ENCODE results near the gene GAL3ST3.

The GAL3ST3 gene

DNA sequence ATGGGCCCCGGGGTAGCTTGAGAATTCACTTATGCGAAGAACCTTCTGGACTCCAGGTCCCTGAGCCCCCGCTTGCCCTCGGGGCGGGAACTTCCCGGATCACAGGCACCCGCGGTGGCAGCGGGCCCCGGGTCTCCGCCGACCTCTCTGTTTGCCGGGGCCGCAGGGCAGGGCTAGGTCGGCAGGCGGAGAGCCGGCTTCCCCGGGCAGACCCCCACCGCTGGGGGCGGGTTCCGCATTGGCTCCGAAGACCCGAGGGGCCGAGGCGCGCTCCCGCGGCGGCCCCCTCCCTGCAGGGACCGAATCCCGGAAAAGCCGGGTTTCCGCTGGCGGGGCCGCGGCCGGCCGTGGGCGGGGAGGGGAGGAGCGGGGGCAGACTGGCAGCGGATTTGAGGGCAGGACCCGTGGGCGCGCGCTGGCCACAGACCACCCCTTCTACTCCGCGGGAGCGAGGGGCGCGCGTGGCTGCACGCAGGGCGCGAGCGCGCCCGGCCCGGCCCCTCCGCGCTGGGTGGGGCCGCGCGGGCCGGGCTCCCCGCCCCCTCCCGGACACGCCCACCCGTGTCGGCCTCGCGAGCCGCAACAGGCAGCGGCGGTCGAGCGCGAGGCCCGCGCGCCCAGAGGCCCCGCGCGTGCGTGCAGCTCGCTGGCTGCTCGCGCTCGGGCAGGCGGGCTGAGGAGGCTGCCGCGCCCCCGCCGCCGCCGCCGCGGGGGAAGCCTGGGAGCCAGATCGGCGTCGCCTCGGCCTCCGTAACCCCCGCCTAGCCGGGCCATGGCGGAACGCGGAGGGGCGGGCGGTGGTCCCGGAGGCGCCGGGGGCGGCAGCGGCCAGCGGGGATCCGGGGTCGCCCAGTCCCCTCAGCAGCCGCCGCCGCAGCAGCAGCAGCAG is 21.0 kb upstream of the GAL3ST3 start, which contains the start of gene PACS1:
PACS1 (plus strand) TSS at position 558 of the 889 bp plus-strand sequence; CDS start at position 773, 215 bp downstream.
- peak in 2 of 3 donors; percentile 36 to 72 for DNase-seq (ENCODE audit: low read depth in 3 of 3)

DNA sequence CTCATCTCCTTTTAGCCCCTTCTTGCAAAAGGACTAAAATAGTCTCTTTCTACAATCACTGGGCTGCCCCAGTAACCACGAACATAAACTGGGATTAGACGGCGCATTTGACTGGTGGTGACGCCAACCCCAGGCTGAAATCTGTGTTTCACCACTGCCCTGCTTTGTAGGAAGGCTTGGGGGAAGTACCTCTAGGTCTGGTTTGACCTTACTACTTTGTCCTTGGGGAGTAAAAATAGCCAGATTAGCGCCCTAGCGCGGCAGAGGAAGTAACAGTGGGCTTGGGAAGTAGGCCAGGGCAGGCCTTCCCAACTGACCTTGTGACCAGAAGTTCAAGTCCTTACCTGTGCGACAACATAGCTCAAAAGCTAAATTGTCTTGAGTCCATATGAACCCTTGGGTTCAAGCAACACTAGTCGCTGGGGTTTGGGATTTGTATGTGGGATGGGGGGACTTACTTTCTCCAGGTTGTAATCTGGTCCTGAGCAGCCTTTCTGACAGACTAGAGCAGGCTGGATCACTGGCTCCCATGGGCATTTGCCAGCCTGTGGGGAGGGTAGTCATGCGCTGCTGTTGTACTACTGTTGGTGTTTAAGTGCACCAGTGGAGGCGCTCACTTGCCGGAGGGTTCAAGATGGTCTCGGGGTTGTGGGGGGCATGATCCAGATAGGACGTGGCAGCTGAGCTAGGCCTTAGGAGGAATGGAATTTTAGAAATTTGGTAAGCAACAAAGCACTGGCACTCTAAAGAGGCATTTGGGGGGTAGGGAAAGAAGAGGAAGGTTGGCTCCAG is 20.2 kb upstream of the GAL3ST3 start:
- DNase-seq (ENCODE audit: low read depth in 3 of 3) = no peak

DNA sequence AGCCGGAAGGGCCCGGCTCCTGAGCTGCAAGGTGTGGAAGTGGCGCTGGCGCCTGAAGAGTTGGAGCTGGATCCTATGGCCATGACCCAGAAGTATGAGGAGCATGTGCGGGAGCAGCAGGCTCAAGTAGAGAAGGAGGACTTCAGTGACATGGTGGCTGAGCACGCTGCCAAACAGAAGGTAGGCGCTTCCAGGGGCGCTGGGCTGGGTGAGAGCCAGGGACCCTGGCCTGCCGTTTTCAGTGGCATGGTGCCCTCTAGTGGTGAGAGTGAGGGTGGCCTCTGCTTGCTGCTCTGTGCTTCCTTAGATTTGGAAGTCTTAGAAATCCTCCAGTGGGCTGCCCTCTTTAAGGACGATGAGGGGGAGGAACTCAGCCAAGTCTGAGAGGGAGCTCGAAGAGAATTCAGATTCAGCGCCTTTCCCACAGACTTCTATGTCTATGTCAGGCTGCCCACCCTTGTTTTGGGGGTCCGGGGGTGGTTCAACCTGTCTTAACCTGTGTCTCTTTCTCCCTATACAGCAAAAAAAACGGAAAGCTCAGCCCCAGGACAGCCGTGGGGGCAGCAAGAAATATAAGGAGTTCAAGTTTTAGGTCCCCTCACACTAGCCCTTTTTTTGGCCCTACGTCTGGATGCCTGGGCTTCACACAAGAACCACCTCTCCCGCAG is 19.3 kb upstream of the GAL3ST3 start:
- DNase-seq (ENCODE audit: low read depth in 3 of 3) = peak; percentile 57 to 62 (median 58)

DNA sequence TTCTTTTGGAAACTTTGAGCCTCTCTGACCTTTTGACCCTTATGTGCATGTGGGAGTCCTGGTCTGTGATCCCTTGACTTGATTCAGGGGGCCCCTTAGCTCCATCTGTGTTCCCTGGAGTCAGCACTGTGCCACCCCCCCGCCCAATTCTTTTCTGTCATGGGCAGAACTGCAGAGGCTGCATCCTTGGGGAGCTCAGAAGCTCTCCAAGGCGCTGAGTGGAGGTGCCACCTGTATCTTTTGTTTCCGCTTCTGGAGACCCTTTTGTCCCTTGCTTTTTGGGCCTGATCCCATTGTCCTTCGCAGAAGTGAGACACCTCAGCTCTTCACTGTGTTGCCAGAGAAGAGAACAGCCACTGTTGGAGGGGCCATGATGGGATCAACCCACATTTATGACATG is 18.7 kb upstream of the GAL3ST3 start:
- DNase-seq (ENCODE audit: low read depth in 3 of 3) = no peak

DNA sequence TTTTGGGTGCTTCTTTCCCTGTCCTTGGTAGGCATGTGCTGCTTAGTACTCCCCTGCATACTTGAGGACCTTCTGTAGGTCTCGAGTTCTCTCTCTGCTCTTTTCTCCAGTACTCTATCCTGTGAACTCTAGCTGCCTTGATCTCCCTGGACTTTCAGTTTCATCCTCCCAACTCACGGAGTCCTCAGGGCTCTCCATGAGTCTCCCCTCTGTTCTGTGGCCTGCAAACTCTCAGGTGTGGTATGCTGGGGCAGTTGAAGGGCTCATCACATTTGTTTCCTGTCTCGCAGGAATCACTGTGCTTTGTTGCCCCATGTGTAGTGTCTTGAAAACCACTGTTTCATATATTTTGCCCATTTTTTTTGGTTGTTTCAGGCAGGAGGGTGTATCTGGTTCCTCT is 17.8 kb upstream of the GAL3ST3 start:
- no peak for DNase-seq (ENCODE audit: low read depth in 3 of 3)

DNA sequence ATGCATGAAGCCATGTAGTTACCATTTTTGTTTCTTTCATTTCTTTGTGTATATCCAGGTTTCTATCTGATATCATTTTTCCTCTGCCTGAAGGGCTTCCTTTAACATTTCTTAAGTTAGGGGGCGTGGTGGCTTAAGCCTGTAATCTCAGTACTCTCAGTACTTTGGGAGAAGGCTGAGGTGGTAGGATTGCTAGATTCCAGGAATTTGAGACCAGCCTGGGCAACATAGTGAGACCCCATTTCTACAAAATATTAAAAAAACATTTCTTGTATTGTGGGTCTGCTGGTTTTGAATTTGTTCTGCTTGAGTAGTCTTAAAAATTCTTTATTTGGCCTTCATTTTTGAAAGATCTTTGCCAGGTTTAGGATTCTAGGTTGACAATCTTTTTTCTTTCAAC is 15.6 kb upstream of the GAL3ST3 start:
- DNase-seq (ENCODE audit: low read depth in 3 of 3) = no peak

DNA sequence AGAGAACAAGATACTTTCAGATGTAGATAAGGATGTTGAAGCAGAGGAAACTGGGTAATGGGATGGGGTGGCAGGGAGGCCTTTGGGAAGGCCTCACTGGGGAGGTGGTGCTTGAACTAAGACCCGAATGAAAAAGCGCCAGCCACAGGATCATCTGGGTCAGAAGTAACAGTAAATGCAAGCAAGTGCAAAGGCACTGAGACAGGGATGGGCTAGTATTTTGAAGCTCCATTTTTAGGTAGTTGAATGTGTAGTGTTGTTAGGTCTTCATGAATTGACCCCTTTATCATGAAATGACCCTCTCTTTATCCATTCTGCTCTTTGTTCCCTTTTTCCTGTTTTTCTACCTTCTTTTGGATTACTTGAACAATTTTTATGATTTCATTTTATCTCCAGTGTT is 14.9 kb upstream of the GAL3ST3 start:
- DNase-seq (ENCODE audit: low read depth in 3 of 3) = no peak

DNA sequence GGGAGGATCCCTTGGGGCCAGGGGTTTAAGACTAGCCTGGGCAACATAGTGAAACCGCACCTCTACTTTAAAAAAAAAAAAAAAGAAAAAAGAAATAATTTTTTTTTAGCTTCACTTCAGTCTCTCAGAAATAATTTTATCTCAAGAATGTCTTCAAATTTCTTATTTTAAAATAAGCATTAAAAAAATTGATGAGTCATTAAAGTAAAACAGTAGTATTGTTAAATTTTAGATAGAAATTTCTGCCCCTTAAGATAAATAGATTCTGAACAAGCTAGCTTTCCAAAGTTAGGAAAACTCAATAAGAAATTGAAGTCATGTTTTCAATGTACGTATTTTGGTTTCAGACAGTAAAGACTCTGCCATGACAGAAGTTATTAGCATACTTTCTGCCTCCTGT is 13.4 kb upstream of the GAL3ST3 start:
- no peak for DNase-seq (ENCODE audit: low read depth in 3 of 3)

DNA sequence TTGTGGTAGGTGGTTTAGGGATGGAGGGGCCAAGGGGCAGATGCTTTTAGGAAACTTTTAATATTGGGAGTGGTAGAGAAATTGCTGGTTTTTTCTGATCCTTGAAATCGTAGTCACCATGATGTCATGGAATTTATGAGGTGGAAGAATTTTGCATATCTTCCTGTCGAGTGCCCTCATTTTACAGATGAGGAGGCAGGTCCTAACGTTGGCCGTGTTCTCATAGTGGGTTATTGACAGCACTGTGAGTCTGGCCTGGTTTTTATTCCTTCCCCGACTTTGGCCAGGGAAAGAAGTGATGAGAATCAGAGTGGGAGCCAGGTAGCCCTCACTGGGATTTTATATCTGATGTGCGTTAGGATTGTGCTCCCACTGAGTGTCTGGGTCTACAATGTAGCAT is 12.3 kb upstream of the GAL3ST3 start:
- DNase-seq (ENCODE audit: low read depth in 3 of 3) = no peak

DNA sequence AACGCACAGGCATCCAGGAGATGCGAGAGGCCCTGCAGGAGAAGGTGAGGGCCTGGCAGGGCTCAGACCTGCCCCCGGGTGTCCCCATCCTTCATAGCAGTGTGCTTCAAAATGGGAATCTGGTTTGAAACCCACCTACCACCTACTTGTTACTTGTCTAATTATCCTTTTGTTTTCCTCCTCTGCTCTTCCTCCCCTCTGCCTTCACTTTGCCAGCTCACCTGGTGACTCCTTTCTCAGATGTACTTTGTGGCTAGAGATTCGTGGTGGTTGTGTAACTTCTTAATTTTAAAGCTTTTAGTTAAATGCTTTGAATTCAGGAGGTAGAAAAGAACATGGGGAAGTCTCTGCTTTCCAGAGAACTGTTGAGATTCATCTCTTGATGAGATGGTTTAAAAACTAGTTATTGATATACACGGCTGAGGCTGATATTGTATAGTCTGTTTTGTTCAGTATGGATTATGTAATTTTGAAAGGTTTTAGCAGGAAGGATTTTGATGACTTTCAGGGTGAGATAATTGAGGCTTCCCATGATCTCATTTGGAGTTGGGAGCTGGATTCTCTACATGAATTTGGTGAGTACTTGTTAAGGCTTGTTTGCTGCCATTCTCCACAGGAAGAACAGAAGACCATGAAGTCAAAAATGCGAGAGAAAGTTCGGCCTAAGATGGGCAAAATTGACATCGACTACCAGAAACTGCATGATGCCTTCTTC is 11.2 kb upstream of the GAL3ST3 start:
- no peak for DNase-seq (ENCODE audit: low read depth in 3 of 3)

DNA sequence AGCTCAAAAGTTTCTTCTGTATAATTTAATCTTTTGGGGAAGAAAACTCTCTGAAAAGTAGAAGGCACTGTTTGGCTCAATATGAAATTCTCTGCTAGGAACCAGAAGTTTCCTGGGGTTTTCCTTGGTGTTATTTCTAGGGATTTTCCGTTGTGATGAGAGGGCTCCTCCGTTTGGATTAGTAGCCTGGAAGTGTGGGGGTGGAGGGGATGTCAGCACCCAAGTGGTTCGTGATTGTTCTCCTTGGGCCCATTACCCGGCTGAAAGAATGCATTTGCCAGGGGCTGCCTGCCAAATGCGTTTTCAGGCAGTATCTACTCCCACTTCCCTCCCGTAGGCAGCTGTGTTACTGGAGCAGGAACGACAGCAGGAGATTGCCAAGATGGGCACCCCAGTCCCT is 7.5 kb upstream of the GAL3ST3 start:
- DNase-seq (ENCODE audit: low read depth in 3 of 3) = no peak

DNA sequence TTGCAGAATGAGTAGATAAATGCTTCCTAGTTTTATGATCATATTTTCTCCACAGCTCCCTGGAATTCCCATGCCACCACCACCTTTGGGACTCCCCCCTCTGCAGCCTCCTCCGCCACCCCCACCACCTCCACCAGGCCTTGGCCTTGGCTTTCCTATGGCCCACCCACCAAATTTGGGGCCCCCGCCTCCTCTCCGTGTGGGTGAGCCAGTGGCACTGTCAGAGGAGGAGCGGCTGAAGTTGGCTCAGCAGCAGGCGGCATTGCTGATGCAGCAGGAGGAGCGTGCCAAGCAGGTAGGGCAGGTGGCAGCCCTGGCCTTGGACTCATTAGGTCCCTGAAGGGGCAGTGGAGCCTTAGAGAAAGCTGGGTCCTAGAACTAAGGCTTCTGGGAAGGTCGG is 6.1 kb upstream of the GAL3ST3 start:
- no peak for DNase-seq (ENCODE audit: low read depth in 3 of 3)

DNA sequence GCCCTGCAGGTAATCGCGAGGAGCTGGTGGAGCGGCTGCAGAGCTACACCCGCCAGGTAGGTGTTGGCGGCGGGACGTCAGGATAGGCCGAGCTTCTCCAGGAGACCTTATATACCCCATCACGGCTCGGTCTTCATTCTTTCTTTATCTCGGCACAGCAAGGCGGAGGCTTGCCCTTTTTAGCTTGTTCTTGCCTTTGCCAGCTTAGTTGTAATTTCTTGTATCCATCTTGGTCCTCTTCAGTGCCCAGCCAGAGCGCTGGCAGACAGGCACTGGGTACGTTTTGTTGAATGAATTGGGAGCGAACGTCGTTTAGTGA is 3.7 kb upstream of the GAL3ST3 start:
- DNase-seq (ENCODE audit: low read depth in 3 of 3) = no peak

DNA sequence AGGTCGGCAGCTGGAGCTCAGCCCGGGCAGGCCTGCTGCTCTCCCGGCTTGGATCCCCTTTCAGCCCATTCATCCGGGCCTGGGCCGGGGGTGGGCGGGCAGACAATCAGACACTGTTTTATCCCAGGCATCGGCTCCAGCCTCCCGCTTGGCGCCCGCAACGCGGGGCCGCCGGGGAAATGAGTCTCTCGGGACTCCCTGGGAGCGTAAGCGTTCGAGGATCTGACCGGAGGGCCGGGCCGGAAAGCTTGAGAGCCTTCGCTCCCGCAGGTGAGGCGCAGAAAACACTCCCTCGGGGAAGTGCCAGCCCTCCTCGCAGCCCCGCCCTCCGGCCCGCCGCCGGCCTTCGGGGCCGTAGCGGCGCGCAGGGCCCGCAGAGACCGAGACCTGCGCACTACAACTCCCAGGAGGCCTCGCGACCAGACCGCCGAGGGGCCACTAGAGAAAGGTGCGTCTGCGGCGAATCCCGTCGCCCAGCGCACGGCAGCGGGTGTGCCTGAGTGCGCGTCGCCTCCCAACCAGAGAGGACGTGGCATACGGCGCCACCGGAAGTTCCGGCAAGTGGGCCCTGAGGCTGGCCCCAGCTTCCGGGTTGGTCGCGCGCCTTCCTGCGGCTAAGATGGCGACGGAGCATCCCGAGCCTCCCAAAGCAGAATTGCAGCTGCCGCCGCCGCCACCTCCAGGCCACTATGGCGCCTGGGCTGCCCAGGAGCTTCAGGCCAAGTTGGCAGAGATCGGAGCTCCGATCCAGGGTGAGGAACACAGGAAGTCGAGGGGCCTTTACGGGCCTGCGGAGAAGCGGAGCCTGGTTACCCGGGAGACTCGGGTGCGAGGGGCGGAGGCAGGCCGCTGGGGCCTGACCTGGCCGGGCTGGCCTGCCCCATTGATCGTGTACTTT is 3.1 kb upstream of the GAL3ST3 start, which contains the start of gene SF3B2:
SF3B2 (plus strand) TSS at position 599 of the 898 bp plus-strand sequence; CDS start at position 620, 21 bp downstream.
- peak; percentile 90 to 96 (median 92) for DNase-seq (ENCODE audit: low read depth in 3 of 3)

DNA sequence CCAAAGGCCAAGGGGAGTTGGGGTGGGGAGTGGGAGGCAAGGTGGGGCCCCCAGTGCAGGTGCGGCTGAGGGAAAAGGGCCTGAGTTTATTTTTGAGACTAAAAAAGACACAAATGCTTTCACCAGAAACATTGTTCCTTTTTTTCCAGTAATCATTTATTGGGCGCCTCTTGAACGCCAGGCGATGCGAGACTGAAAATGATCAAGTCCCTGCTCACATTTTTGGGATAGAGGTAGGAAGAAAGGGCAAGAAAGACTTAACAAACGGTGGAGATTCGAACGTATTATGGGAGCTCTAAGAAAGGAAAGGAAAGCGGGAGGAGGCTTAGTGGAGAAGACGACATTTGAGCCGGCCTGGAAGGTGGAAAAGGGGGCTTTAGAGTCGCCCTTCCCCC is 2.4 kb upstream of the GAL3ST3 start:
- no peak for DNase-seq (ENCODE audit: low read depth in 3 of 3)

DNA sequence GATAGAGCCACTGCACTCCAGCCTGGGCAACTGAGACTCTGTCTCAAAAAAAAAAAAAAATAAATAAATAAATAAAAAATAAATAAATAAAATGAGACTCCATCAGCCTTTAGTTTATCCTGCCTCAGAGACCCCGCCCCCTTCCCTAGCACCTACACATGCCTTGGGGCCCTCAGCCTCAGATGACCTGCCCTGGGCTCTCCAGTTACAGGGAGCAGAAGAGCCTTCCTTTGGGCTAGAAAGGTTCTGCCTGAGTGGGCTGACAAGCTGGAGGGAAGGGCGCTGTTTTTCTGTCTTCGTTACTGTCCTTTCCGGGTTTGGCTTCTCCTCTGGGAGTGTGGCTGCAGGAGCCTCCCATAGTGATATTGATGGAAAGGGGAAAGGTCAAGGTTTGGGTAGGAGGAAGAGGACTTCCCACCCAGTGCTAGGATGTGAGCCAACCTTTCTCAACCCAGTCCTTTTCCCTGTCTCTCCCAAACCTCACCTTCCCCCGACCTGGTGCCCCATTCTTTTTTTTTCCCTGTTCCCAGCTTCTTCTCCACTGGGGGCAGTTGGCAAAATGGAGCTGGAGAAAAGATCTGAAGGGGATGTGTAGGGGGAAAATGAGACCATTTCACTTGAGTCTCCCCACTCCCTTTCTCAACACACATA is 1.7 kb upstream of the GAL3ST3 start:
- no peak for DNase-seq (ENCODE audit: low read depth in 3 of 3)

DNA sequence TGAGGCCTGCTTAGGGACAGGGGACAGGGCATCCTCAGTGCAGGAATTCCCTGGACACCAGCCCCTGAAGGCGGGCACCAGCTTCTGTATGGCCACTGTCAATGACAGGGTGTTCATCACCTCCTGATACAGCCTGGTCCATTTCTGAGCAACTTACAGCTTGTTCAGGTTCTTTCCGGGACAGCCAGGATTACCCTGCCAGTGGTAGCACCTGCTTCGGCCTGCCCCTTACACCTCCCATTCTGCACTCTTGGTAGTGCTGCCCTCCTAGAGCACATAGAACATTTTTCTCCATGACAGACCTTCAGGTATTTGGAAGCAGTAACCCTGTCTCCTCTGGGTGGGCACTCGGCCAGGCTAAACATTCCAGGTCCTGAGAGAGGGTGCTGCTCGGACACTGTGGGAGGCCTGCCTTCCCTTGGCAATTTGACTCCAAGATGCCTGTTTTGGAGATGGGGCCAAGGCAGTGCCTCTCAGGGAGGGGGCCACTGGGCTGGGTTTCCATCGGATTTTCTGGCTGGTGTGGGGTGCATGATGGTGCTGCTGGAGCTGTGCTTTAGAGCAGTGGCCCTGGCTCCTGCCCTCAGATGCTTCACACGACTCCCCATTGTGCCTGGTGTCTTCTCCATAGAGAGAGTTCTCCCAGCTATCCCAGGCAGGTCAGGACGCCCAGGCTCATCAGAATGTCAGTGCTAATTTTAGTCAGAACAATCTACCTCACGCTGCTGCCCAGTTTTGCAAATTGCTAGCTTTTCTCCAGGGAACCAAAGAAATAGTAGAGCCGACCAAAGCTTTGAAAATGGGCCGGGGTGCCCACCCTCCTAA is 1.2 kb downstream of the GAL3ST3 start:
- no peak for DNase-seq (ENCODE audit: low read depth in 3 of 3)

DNA sequence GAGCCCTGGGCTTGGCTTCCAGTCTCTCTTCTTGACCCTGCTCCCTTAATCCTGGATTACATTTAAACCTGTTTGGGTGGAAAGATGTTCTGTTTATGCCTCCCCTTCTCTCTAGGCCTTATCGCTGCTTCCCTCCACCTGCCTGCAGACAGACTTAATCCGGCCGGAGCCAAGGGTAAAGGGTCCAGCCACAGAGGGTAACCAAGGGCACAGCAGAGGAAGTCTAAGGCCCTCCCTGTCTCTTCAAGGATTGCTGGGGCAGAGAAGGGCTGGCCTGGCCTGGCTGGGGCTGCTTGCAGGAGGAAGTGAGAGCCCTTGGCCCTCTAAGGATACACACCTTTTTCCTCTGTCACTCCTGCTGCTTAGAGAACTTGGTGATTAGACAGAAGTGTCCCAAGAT is 2.1 kb downstream of the GAL3ST3 start:
- DNase-seq (ENCODE audit: low read depth in 3 of 3) = no peak

DNA sequence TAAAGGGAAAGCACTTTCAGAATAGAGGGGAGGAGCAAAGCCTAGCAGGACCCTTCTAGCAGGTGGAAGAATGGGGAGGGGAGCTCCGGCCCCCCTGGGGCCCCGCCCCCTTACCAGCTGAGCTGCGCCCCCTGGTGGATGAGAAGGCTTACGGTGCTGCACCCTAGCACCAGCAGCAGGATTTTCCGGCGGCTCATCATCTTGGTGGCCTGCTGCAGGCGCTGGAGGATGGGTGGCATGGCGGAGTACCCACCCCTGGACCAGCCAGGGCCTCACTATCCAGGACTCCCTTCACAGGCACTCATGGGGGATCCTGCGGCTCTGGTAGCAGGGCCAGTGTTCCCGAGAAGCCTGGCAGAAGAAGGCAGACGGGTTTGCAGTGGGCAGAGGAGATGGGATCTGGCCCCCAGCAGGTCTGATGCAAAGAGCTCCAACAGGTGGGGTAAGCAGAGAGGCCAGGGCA is 3.8 kb downstream of the GAL3ST3 start:
- DNase-seq (ENCODE audit: low read depth in 3 of 3) = peak; percentile 68 to 87 (median 72)

Data from stimulated activated CD4-positive, alpha-beta T cell treated with anti-CD3 and anti-CD28 coated beads, TNF-alpha, amount 100 ng/mL, for 48 hours (primary cell).